K562 (cell line): Measurements from ENCODE around the gene HAPLN3. TPM values are rescaled to one million over a fixed set of nuclear protein-coding genes. Genes with fewer than 3 reads are reported as not detected.
A peak's percentile ranks its signal among the peaks of the same experiment; 100 is the strongest.
"Not testable (repeated sequence)": the region's sequence is repeated elsewhere in the genome, so short reads cannot be mapped to it uniquely, and the experiment has no call there.

ENCODE experiments used
- ATAC-seq: fragments of 200-7000 bp; cut with Tn5 transposase; 3 replicates; pipeline ENCODE4 v1.9.1; 2020; ENCODE audit warnings: moderate library complexity
- BruUV-seq: library from RNA; stranded (reverse); fragments of 400-500 nt; replicated peaks from 2 replicates; lab custom pipeline; 2021; lab: Mats Ljungman, UMichigan
- CTCF ChIA-PET: fragments of 300-600 bp; formaldehyde crosslinking; extraction: SDS; loops from one replicate; lab custom pipeline; 2021; ENCODE audit warnings: low intra/inter-chr PET ratio; lab: Yijun Ruan, JAX
- POLR2A ChIA-PET: fragments of 300-600, 350-650 bp; sonication (Branson Sonifier 250); formaldehyde crosslinking; extraction: SDS; loops from one replicate; lab custom pipeline; 2021; ENCODE audit warnings: antibody characterized with exemption, inconsistent platforms; lab: Yijun Ruan, JAX
- DNase-seq, 4 experiments: peaks; one replicate each; pipeline versions ENCODE4 v3.0.0 to v3.0.0-alpha.2; 2011 to 2018; ENCODE audit warnings: low spot score in 3 of 4, mixed read lengths in 3 of 4; ENCODE audit errors: extremely low read depth in 1 of 4
- FAIRE-seq: peaks from 2 replicates; lab custom pipeline; 2011; peaks lifted over from hg19 to GRCh38; lab: Jason Lieb, UNC
- H2AFZ ChIP-seq: 2 replicates; pipeline ENCODE4 v1.6.0; 2011; ENCODE audit warnings: low read depth, low read length, control low read depth, inconsistent platforms
- H3K27ac ChIP-seq: fragments of 200-600 bp; 3 replicates; pipeline ENCODE4 v1.8.0; 2011; ENCODE audit warnings: low read depth, mild to moderate bottlenecking, control low read depth, inconsistent platforms, low read length, moderate library complexity, mixed read lengths; ENCODE audit errors: extremely low read depth
- H3K27me3 ChIP-seq, 2 experiments: fragments of 300-600 bp in 1 of 2; 2 replicates in 1 of 2; 3 replicates in 1 of 2; pipeline versions ENCODE4 v1.6.0 to v1.8.0; 2011; ENCODE audit warnings: inconsistent platforms in 2 of 2, low read length in 2 of 2, mild to moderate bottlenecking in 1 of 2, mixed read lengths in 1 of 2, moderate library complexity in 1 of 2; ENCODE audit not compliant: control insufficient read depth in 2 of 2, insufficient read depth in 2 of 2
- H3K36me3 ChIP-seq: fragments of 300-600 bp; 3 replicates; pipeline ENCODE4 v1.8.0; 2011; ENCODE audit warnings: mild to moderate bottlenecking, low read length, inconsistent platforms; ENCODE audit not compliant: control insufficient read depth, insufficient read depth
- H3K4me1 ChIP-seq, 2 experiments: fragments of 200-600 bp in 1 of 2; replicated peaks in 1 of 2; 2 replicates in 1 of 2; 3 replicates in 1 of 2; pipeline versions ENCODE4 v1.5.1 to v1.8.0; 2011; ENCODE audit warnings: inconsistent platforms in 2 of 2, low read length in 2 of 2, mild to moderate bottlenecking in 1 of 2, mixed read lengths in 1 of 2, moderate library complexity in 1 of 2; ENCODE audit not compliant: control insufficient read depth in 2 of 2, insufficient read depth in 2 of 2
- H3K4me2 ChIP-seq: 2 replicates; pipeline ENCODE4 v1.6.1; 2011; ENCODE audit warnings: low read length, control low read depth, inconsistent platforms, mixed read lengths; ENCODE audit not compliant: insufficient read depth
- H3K4me3 ChIP-seq: fragments of 200-600 bp; sonication (generic), shearing (Covaris generic); 2 replicates; pipeline ENCODE4 v1.5.1; 2016; ENCODE audit warnings: control low read depth, inconsistent platforms
- H3K79me2 ChIP-seq: fragments of 200-600 bp; 3 replicates; pipeline ENCODE4 v1.8.0; 2011; ENCODE audit warnings: low read length, inconsistent platforms; ENCODE audit not compliant: control insufficient read depth, insufficient read depth
- H3K9ac ChIP-seq, 2 experiments: 2 replicates each; pipeline versions ENCODE4 v1.6.0 to v1.6.1; 2011; ENCODE audit warnings: low read depth in 2 of 2, low read length in 2 of 2, control low read depth in 1 of 2, inconsistent platforms in 1 of 2, mild to moderate bottlenecking in 1 of 2, mixed read lengths in 1 of 2; ENCODE audit not compliant: insufficient read depth in 1 of 2
- H3K9me1 ChIP-seq: one replicate; pipeline ENCODE4 v1.6.0; 2011; ENCODE audit warnings: inconsistent platforms, mild to moderate bottlenecking, low read length, moderate library complexity; ENCODE audit not compliant: control insufficient read depth, insufficient read depth
- H3K9me3 ChIP-seq: replicated peaks from 2 replicates; pipeline ENCODE4 v1.5.1; 2011; ENCODE audit warnings: low read depth, low read length, inconsistent platforms; ENCODE audit not compliant: control insufficient read depth, insufficient read depth
- H4K20me1 ChIP-seq: replicated peaks from 2 replicates; pipeline ENCODE4 v1.6.1; 2011; ENCODE audit warnings: low read length, inconsistent platforms, mixed read lengths; ENCODE audit not compliant: control insufficient read depth, insufficient read depth
- CBX3 ChIP-seq, 2 experiments: IDR thresholded peaks; 1 replicate in 1 of 2; 2 replicates in 1 of 2; pipeline ENCODE4 v1.6.1; 2012; ENCODE audit warnings: inconsistent platforms in 2 of 2, low read length in 2 of 2, borderline replicate concordance in 1 of 2, control low read depth in 1 of 2
- TRIM28 ChIP-seq: fragments of 450-650 bp; IDR thresholded peaks from 2 replicates; pipeline ENCODE4 v1.6.1; 2017
- ZNF280A ChIP-seq: fragments of 450-650 bp; IDR thresholded peaks from 2 replicates; pipeline ENCODE4 v1.6.1; 2018; ENCODE audit warnings: mild to moderate bottlenecking, low read depth; ENCODE audit not compliant: partially characterized antibody
- WGBS: fragments of 100-300 bp; shearing (Covaris generic); methylation state at CpG from one replicate; pipeline ENCODE4 v1.1.6; 2016; ENCODE audit warnings: low coverage, mixed read lengths; ENCODE audit not compliant: insufficient coverage; ENCODE audit errors: missing lambda C conversion rate; 5-methylcytosine and 5-hydroxymethylcytosine counted together
- in situ Hi-C: fragments of 300-500 bp; cut with MboI; formaldehyde crosslinking; loops from 4 replicates; pipeline ENCODE4 v1.15.0; 2018; ENCODE audit warnings: inconsistent platforms, mixed read lengths
- intact Hi-C: fragments of 100-400 bp; cut with micrococcal nuclease; formaldehyde crosslinking; loops from 2 replicates; pipeline ENCODE4 v1.14.2; 2022
- polyA plus RNA-seq, 8 experiments: library from polyadenylated mRNA; depleted of rRNA in 4 of 8; stranded (reverse) in 5 of 8; unstranded in 3 of 8; fragments of >200 nt; fragmentation: Nextera tagmentation in 2 of 8; fragmentation: Illumina TruSeq in 1 of 8; extraction: Ambion mirVana in 2 of 8; extraction: Trizol in 1 of 8; gene quantifications; 2 replicates each; pipeline versions ENCODE4 v1.2.1 to v1.2.3, GENCODE V29; 2011 to 2014; ENCODE audit warnings: inconsistent platforms in 1 of 8, missing spikeins in 1 of 8
- total RNA-seq, 7 experiments: library from RNA; depleted of rRNA in 6 of 7; stranded (reverse); fragments of >200 nt in 6 of 7; fragmentation: Illumina TruSeq in 2 of 7; extraction: Trizol in 2 of 7; gene quantifications; 2 replicates each; pipeline versions ENCODE4 v1.2.1 to v1.2.3, GENCODE V29; 2011 to 2021; ENCODE audit warnings: low replicate concordance in 1 of 7

The HAPLN3 gene
- total and polyA plus RNA-seq, 9 of the 15 experiments (the other 6 are each of a cell fraction or from before 2014, with no cell fraction given): 0.04 to 2.4 (median 0.65) TPM

- H3K36me3 ChIP-seq, in situ Hi-C loops, H3K4me1 ChIP-seq, H3K4me2 ChIP-seq, intact Hi-C loops, H4K20me1 ChIP-seq, H3K4me3 ChIP-seq, DNase-seq, FAIRE-seq, H3K9ac ChIP-seq, H2AFZ ChIP-seq, ATAC-seq, H3K27me3 ChIP-seq, CTCF ChIA-PET, BruUV-seq, H3K27ac ChIP-seq, H3K9me3 ChIP-seq, H3K9me1 ChIP-seq, H3K79me2 ChIP-seq: not testable (repeated sequence)
- TF ChIP-seq CBX3 (IDR thresholded peaks at IDR 0.05; ENCODE audit: borderline replicate concordance in 1 of 2, low read length in 2 of 2) (peak in 1 of 2 experiments; percentile 69; a peak in 1 of 3 replicates), ZNF280A (peak; percentile 27), TRIM28 (peak; percentile 77)
- POLR2A ChIA-PET: interaction anchor here (1.0 kb wide), 1 partner anchor 11 kb away, joined by 3 read pairs; no protein-coding TSS in a partner anchor
These were observed 32.8 kb upstream of the HAPLN3 start for GRCh38 chr15:88928192-88928591.

GRCh38 chr15:88925648-88926047, 30.3 kb upstream of the HAPLN3 start:
- BruUV-seq, FAIRE-seq, ATAC-seq, H4K20me1 ChIP-seq, CTCF ChIA-PET, DNase-seq, in situ Hi-C loops, H3K4me3 ChIP-seq, H3K9me1 ChIP-seq, H3K4me1 ChIP-seq, intact Hi-C loops, H3K9me3 ChIP-seq, H3K27ac ChIP-seq, H3K9ac ChIP-seq, H2AFZ ChIP-seq, H3K4me2 ChIP-seq, POLR2A ChIA-PET, H3K36me3 ChIP-seq, H3K27me3 ChIP-seq, H3K79me2 ChIP-seq: not testable (repeated sequence)
- 44% methylated on average over 2 of the region's 2 CpGs for WGBS
